NCI-H1417 treated with DMSO at 0.1 percent for 48 hours (cell line): Measurements from ENCODE around the gene MUC5AC.
A peak's percentile ranks its signal among the peaks of the same experiment; 100 is the strongest.

ENCODE experiments used
- DNase-seq: peaks from one replicate; lab custom pipeline; 2025; lab: John Stamatoyannopoulos, UW

MUC5AC gene

DNA sequence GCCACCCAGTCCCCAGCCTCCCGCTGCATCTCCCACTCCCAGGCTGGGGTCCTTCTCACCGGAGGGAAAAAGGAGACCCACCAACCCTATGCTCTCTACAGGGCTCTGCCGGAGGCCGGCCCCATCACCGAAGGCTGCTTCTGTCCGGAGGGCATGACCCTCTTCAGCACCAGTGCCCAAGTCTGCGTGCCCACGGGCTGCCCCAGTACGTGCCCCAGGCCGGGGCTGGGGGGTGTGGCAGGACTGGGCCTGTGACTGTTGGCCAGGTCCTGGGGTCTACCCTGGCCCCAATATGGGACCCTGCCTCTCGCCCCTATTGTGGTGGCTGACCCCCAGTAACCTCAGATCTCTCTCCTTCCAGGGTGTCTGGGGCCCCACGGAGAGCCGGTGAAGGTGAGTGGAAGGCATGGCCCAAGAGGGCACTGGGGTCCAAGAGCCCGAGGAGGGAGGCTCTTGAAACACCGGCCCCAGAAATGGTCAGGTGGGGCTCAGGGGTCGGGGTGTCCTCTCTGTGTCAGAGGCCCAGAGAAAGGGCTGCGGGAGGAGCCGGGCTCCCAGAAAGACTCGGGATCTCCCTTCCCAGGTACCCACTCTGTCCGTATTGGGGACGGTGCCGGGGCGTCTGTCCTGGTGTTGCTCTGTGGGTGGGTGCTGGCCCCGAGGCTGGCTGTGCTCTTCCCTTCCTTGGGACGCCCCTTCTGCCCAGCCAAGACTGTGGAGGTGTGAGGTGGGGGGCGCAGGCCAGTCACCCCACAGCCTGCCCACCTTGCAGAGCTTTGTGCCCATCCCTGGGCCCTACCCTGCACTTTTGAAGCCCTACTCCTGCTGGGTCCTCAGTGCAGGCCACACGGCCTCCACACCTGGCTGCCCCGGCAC lies 39.0 kb downstream of the MUC5AC start:
- DNase-seq = no peak

DNA sequence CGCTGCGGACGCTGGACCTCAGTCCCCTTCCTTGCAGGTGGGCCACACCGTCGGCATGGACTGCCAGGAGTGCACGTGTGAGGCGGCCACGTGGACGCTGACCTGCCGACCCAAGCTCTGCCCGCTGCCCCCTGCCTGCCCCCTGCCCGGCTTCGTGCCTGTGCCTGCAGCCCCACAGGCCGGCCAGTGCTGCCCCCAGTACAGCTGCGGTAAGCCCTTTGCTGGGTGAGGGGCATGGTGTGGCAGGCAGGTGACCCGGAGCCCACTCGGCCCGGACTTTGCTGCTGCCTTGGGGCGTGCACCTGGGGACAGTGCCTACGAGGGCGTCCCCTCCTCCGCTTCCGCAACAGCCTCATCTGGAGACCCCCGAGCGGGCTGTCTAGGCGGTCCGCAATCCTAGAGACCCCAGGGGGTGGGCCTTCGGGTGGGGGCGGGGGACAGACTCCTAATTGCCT lies 39.7 kb downstream of the MUC5AC start:
- DNase-seq = no peak

DNA sequence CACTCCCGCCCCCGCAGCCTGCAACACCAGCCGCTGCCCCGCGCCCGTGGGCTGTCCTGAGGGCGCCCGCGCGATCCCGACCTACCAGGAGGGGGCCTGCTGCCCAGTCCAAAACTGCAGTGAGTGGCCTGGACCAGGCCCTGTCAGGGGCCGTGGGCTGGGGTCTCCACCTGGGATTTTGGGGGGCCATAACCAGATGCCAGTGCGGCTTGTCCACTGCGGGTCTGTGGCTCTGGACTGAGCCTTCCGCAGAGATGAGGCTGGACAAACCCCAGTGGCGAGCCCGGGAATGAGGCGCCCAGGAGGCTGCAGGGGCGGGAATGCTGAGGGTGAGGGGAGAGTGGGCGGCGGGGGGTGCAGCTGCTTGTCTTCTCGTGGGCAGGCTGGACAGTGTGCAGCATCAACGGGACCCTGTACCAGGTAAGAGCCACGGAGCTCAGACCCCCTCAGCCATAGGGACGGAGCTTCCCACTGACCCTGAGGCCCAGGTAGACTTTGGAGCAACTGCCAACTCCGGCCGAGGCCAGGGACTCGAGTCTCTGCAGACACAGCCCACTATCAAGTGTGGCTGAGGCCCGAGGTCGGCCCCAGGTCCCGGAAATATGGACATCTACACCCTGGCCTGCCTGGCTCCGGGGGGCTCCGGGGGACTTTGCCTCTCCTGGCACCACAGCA lies 40.3 kb downstream of the MUC5AC start:
- DNase-seq = no peak

DNA sequence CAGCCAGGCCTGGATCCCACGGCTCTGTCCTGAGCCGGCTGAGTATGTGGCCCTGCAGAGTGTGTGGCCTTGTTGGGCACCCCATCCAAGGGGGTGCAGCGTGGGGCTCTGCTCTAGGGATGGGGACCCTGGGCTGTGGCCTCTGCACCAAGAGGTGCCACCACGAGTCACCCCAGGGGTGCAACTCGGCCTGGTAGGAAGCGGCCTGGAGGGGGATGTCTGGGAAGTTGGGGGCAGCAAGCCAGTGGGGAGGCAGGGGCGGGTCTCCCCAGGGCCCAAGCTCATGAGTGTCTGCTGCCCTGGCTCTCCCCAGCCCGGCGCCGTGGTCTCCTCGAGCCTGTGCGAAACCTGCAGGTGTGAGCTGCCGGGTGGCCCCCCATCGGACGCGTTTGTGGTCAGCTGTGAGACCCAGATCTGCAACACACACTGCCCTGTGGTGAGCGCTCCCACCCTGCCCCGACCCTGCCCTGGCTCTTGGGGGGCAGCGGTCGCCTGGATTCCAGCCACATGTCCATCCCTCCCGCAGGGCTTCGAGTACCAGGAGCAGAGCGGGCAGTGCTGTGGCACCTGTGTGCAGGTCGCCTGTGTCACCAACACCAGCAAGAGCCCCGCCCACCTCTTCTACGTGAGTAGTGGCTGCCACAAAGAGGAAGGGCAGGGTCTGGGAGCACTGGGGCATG lies 40.9 kb downstream of the MUC5AC start:
- DNase-seq = no peak

DNA sequence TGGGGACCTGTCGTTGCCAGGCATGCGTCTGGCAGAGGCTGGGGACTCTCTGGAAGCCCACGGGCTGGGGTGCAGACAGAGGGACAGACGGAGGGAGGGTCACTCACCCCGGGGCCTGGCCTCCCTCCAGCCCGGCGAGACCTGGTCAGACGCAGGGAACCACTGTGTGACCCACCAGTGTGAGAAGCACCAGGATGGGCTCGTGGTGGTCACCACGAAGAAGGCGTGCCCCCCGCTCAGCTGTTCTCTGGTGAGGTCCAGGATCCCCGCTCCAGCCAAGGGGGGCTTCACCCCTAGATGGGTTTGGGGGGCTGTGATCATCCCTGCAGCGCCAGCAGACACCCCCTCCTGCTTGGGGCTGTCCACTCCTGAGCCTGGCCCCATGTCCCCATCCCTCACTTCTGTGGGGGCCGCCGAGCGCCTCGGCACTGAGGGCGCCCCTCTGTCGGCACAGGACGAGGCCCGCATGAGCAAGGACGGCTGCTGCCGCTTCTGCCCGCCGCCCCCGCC lies 41.5 kb downstream of the MUC5AC start:
- no peak for DNase-seq

DNA sequence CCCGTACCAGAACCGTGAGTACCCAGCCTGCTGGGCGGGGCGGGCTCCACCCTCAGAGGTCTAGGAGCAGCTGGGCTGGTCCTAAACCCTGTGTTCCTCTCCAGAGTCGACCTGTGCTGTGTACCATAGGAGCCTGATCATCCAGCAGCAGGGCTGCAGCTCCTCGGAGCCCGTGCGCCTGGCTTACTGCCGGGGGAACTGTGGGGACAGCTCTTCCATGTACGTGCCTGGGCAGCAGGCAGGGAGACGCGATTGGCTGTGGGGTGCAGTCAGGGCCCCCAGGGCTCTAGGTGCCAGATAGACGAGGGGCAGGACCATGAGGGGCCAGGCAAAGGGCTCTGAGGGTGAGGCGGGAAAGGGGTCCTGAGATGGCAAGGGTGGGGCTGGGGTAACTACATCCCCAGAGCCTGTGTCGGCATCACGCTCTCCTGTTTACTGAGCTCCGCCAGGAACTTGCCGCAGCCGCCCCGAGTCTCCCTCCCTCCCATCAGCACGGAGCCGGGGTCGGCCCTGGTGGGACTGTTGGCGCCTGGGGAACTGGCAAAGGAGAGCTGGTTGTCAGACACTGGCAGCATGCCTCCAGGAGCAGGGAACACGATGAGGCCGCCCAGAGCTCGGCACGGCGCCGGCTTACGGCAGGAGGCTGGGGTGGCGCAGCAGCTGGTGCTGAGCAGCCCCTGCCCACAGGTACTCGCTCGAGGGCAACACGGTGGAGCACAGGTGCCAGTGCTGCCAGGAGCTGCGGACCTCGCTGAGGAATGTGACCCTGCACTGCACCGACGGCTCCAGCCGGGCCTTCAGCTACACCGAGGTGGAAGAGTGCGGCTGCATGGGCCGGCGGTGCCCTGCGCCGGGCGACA lies 42.2 kb downstream of the MUC5AC start:
- no peak for DNase-seq

DNA sequence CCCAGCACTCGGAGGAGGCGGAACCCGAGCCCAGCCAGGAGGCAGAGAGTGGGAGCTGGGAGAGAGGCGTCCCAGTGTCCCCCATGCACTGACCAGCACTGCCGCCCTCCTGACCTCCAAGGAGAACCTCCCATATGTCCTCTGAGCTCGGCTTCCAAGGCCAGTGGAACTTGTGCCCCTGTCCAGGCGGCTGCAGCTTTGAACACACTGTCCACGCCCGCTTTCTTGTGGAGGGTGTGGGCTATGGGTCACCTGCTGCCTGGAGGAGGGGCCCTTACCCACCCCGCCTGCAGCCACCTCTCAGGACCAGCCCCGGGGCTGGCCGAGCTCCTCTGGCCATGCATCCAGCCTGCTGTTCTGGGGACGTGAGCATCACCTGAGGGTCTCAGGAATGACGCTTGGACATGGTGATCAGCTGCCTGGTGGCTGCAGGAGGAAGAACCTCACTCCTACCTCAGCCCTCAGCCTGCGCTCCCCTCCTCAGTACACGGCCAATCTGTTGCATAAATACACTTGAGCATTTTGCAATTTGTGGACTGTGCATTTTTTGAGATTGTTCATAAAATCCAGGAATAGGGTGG lies 42.9 kb downstream of the MUC5AC start:
- no peak for DNase-seq

DNA sequence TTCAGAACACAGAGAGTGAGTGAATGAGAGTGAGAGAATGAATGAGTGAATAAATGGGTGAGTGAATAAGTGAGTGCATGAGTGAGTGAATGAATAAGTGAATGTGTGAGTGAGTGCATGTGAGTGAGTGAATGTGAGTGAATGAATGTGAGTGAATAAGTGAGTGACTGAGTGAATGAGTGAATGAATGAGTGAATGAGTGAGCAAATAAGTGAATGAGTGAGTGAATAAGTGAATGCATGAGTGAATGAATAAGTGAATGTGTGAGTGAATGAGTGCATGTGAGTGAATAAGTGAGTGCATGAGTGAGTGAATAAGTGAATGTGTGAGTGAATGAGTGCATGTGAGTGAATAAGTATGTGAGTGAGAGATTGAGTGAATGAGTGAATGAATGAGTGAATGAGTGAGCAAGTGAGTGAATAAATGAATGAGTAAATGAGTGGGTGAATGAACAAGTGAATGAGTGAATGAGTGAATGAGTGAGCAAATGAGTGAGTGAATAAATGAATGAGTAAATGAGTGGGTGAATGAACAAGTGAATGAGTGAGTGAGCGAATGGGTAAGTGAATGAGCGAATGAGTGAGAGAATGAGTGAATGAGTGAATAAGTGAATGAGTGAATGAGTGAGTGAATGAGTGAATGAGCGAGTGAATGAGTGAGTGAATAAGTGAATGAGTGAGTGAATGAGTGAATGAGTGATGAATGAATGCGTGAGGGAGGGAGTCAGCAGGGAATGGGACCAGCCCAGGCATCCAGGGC lies 43.8 kb downstream of the MUC5AC start:
- no peak for DNase-seq

DNA sequence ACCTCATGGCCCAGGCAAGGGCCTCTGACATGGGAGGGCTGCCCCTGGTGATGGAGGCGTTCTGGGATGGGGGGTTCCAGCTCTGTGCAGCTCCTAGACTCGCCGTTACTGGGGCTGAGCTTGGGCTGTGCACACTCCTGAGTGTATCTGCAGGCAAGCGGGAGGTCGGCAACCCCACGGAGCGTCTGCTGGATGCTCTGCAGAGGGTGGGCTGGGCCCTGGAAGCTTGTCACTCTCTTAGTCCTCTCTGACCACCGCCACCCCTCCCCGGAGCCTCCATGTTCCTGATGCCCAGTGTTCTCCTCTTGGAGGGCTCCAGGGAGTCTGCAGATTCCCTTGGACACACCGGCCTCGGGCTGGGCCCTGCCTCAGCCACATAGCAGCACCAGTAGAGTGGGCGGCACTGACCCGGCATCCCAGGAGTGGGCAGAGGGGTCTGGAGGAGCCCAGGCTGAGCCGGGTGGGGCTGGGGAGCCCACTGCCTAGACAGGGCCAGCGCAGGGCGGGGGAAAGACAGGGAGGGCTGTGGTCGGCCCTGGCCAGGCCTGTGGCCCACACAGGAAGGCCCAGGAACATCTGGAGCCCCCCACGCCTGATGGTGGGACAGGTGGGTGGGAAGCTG lies 44.5 kb downstream of the MUC5AC start:
- no peak for DNase-seq

DNA sequence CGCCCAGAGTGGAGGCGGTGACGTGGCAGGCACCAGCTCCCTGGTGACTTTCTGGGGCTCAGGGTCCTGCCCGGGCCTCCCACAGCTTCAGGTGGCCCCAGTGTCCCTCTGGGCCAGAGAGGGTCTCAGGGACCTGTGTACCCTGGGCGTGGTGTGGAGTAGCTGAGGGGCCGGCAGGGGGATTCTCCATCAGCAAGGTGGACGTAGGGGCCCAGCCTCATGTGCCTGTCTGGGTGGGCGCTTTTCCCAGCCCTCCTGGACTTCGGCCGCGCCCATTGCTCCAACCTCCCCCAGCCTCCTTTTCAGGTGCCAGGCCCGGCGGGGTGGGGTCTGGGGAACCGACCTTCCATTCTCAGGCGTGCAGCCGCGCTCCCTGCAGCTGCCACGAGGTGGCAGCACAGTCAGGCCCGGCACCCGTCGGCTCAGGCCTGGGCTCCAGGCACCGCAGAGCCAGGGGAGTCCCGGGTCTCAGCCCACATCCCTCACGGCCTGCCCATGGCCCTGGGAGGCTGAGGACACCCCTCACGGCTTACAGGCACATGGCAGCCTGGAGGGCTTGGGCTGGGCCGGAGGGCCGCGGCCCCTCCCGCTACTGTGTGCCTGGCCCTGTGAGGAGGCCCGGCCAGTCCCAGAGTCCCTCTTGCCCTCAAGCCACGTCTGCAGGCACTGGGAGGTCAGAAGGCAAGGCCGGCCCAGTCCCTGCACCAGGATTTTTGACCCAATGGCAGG lies 45.2 kb downstream of the MUC5AC start:
- peak; percentile 1 for DNase-seq

DNA sequence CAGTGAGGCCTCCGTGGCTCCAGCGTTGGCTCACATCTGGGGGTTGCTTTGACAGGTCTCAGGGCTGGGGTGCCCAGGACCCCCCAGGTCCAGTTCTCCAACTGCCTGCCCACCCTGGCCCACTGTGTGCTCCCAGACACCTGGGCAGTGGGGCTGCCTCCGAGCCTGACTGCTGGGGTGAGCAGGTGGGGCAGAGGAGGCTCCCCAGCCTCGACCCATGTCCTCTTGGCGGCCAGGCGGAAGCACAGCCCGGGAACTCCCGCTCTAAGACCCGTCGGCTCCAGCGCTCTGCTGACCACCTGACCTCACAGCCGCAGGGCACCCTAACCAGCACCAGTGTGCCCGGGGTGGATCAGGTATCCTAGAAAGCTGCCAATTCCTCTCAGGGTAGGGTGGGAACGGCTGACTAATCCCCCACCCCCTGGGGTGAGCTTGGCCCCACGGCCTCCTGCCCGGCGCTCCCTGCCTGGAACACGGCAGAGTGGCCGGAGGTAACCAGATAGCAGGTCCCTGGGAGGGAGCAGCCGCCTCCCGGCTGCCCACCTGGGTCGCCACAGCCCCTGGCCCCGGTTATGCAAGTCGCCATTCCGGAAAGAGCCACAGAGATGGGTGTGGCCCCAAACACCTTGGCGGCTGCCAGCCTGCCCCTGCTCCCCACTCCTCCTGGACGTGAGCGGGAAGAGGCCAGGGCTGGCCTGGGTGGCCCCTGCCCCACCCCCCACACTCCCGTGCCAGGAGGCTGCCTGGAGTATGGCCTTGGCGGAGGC lies 45.9 kb downstream of the MUC5AC start:
- DNase-seq = no peak

DNA sequence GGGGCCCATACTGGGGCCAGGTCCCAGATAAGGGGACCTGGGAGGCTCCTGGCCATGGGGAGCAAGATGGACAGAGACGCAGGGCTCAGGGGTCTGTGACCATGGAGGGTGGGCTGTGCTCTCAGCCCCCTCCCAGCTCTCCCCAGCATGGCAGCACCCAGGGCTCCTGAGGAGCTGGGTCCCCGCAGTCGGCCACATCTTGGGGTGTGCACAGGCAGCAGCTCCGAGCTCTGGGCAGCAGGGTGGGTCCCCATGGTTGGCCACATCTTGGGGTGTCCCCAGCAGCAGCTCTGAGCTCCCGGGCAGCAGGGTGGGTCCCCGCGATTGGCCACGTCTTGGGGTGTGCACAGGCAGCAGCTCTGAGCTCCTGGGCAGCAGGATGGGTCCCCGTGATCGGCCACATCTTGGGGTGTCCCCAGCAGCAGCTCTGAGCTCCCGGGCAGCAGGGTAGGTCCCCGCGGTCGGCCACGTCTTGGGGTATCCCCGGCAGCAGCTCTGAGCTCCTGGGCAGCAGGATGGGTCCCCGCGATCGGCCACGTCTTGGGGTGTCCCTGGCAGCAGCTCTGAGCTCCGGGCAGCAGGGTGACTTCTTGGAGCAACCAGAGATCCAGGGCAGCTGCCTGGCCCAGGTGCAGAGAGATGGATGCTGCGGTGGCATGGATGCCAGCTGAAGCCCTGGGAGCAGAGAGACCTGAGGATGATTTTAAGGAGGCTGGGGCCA lies 46.8 kb downstream of the MUC5AC start:
- no peak for DNase-seq

DNA sequence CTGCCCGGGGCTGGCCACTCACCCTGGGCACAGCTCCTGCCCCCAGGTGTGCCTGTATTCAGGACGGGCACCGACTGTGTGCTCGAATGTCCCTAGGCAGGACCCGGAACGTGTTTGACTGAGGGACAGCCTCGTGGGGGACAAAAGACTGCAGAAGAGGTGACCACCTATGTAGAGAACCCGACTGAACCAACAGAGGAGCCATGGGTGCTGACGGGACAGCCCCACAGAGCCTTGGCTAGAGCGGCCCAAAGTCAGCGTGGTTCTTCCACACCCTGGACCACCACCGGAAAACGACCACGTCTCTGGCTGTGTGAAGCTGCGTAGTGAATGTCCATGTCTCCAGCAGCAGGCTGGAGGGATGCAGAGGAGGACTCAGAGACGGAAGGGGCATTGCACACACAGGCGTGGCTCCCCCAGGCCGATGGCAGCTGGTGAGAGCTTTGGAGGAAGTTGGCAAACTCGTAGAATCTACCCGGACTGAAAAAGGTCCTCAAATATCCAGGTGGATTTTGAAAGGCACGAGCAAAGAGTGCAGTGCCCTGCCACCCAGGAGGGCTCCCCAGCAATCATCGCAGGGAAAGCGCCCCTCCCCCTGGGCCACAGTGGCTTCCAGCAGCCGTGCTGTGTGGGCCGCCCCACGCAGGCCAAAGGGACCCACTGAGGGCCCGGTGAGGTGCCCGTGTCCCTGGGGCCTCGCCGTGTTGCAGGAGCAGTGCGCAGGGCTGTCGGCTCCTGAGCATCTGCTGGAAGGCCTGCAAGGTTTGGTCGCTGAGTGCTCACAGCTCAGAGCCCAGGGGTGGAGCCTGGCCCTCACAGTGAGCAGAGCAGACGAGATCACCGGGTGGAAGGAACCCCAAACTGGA lies 47.6 kb downstream of the MUC5AC start:
- DNase-seq = no peak

DNA sequence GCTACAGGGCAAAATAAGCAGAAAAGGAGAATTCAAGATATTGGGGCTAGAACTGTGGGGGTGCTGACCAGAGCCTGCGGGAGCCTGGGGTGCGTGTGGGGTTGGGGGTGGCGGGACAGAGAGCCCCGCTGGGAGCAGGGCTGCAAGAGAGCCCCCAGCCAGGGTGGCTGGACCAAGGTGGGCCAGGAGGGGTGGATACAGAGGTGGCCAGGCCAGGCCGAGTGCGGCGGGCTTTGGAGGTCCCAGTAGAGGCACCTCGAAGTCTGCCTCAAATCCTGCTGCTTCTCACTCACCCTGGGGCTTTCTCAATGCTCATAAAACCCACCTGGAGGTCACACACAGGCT lies 48.2 kb downstream of the MUC5AC start:
- no peak for DNase-seq

DNA sequence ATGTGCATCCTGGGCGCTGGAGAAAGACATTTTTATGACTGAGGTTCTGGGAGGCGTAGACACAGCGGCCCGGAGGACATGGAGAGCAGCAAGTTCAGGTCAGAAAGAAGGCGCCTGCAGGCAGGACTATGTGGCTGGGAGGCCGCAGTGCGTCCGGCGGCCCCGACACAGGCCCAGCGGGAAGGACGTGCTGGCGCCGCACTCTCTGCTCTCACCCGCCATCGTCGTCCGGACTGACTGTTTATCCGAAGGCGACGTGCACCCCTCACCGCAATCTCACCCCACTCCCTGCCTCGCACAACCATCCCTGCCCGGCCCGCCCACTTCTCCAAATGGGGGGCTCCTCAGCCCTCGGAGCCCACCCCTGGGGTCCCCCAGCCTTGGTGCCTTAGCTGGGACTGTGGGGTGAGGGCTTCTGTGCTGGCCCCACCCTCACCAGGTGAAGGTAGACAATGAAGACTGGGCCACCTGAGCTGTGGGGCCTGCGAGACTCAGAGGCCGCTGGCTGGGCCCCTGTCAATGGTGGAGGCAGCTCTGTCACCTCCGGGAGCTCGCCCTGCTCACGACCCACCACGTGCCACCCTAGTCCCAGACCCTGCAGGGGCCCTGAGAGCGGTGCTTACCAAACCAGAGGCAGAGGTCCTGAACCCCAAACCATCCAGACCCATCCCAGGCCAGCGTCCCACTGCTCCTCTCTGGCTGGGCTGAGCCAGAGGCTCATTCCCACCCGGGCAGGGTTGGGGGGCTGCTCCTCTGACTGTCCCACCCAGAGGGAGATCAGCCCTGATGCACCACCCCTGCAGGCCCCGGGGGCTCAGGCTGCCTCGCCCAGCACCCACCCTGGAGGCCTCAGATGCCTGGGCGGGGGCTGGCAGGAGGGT lies 48.9 kb downstream of the MUC5AC start:
- no peak for DNase-seq
